ENCODE results near the gene PDGFD.

Gene PDGFD

DNA sequence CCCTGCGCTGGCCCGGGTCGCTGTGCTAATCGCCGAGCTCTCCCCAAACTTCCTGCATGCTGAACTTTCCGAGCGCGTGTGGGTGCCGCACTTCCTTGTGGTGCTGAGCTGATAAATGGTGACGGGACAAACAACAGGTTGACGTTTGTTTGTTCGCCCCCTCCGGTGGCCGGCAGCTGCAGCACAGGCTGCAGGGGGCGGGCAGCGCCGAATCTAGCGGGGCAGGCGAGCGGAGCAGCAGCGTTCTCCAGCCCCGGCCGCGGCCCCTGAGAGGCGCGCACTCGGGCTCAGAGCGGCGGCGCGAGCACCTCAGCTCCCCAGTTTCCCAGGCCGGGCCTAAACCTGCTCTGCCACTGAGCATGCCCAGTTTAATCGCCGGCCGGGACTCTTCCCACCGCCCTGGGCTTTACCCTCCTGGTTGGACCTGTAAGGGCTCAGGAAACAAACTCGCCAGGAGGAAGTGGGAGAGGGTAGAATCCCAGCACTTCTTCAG is at the start of gene PDGFD:
TSS of gene PDGFD (minus strand) at position 120 of the 493 bp plus-strand sequence.
- Mint-ChIP-seq H3K36me3 (ENCODE audit: low read depth) (no peaks in the 10 kb centered on the region), H3K27ac (no peak within 1 kb of the TSS), H3K9me3 (no peaks in the 10 kb centered on the region), H3K27me3 (ENCODE audit: low read depth) (peaks cover 33% of the 10 kb centered on the region), H3K4me3 (peak within 1 kb of the TSS; percentile 37), H3K4me1 (ENCODE audit: low read depth) (no peaks in the 10 kb centered on the region)

DNA sequence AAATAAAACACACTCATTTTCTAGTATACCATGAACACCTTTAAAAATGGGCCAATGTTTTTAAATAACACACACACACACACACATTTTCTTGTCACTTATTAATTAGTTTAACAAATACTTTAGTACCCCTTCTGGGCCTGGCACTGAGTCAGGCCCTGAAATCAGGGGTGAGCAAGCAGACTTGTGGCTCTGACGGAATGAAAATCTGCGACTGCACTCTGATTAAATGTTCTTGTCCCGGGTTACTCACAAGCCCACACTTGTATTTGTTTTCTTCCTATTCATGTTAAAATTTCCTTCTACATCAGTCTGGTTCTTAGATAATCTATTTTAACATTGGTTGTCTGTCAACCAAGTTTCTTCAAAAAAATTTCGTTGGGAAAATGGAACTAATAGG is 43.0 kb upstream of the PDGFD start:
- Mint-ChIP-seq H3K36me3 (ENCODE audit: low read depth) (no peaks in the 10 kb centered on the region), H3K27ac (no peak overlapping the region), H3K27me3 (ENCODE audit: low read depth) (no peaks in the 10 kb centered on the region), H3K9me3 (peaks cover 6% of the 10 kb centered on the region), H3K4me1 (ENCODE audit: low read depth) (no peaks in the 10 kb centered on the region), H3K4me3 (no peak overlapping the region)

GRCh38 chr11:104205838-104206237 is 41.9 kb upstream of the PDGFD start:
- no peaks in the 10 kb centered on the region for H3K9me3 Mint-ChIP-seq
- H3K4me1 Mint-ChIP-seq (ENCODE audit: low read depth) = no peaks in the 10 kb centered on the region
- no peak overlapping the region for H3K4me3 Mint-ChIP-seq
- no peaks in the 10 kb centered on the region for H3K27me3 Mint-ChIP-seq (ENCODE audit: low read depth)
- H3K36me3 Mint-ChIP-seq (ENCODE audit: low read depth) = no peaks in the 10 kb centered on the region
- H3K27ac Mint-ChIP-seq = no peak overlapping the region

DNA sequence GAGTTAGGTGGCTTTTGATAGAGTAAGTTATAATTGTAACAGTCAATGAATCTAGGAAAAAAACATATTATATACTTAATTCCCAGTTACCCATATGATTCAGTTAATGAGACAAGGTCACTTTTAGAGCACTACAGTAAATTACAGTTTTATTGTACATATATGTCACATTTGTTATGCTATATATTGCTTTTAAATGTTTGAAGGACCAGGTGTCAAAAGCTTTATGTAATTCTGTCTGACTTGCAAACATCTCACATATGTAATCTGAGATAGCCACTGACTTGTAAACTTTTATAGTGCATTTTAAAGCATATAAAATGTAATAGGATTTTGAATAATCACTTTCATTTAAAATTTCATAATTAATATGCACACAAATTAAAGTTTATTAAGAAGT is 36.7 kb upstream of the PDGFD start:
- no peaks in the 10 kb centered on the region for H3K27me3 Mint-ChIP-seq (ENCODE audit: low read depth)
- no peaks in the 10 kb centered on the region for H3K36me3 Mint-ChIP-seq (ENCODE audit: low read depth)
- H3K4me1 Mint-ChIP-seq (ENCODE audit: low read depth) = no peaks in the 10 kb centered on the region
- H3K9me3 Mint-ChIP-seq = no peaks in the 10 kb centered on the region
- no peak overlapping the region for H3K27ac Mint-ChIP-seq
- no peak overlapping the region for H3K4me3 Mint-ChIP-seq

DNA sequence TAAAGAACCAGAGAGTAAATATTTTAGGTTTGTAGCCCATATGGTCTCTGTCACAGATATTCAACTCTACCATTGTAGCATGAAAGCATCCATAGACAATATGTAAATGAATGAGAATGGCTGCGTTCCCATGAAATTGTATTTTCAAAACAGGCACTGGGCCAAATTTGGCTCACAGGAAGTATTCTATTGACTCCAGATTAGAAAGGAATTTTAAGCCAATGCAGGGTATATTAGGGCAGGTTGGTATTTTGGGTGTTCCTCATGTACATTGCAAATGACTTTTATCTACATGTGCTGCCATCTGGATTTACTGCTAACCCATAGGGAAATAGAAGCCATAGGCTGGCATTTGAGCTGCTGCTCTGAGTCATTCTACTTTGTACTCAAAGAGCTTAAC is 35.1 kb upstream of the PDGFD start:
- Mint-ChIP-seq H3K4me3 (no peak overlapping the region), H3K27ac (no peak overlapping the region), H3K36me3 (ENCODE audit: low read depth) (no peaks in the 10 kb centered on the region), H3K27me3 (ENCODE audit: low read depth) (no peaks in the 10 kb centered on the region), H3K4me1 (ENCODE audit: low read depth) (no peaks in the 10 kb centered on the region), H3K9me3 (no peaks in the 10 kb centered on the region)

- no peaks in the 10 kb centered on the region for H3K9me3 Mint-ChIP-seq
Observed at GRCh38 chr11:104198576-104198975, 34.6 kb upstream of the PDGFD start.

GRCh38 chr11:104191124-104191523 is 27.2 kb upstream of the PDGFD start:
- Mint-ChIP-seq H3K4me3 (no peak overlapping the region), H3K9me3 (no peaks in the 10 kb centered on the region), H3K27me3 (ENCODE audit: low read depth) (no peaks in the 10 kb centered on the region), H3K36me3 (ENCODE audit: low read depth) (no peaks in the 10 kb centered on the region), H3K27ac (no peak overlapping the region), H3K4me1 (ENCODE audit: low read depth) (no peaks in the 10 kb centered on the region)

More at GRCh38 chr11:104198576-104198975, 34.6 kb upstream of the PDGFD start:
- Mint-ChIP-seq H3K4me1 (ENCODE audit: low read depth) (no peaks in the 10 kb centered on the region), H3K27me3 (ENCODE audit: low read depth) (no peaks in the 10 kb centered on the region), H3K36me3 (ENCODE audit: low read depth) (no peaks in the 10 kb centered on the region), H3K4me3 (no peak overlapping the region), H3K27ac (no peak overlapping the region)

- Mint-ChIP-seq H3K9me3 (no peaks in the 10 kb centered on the region), H3K36me3 (ENCODE audit: low read depth) (no peaks in the 10 kb centered on the region), H3K4me3 (no peak overlapping the region), H3K27me3 (ENCODE audit: low read depth) (no peaks in the 10 kb centered on the region), H3K27ac (no peak overlapping the region), H3K4me1 (ENCODE audit: low read depth) (no peaks in the 10 kb centered on the region)
Observed at GRCh38 chr11:104183593-104183992, 19.6 kb upstream of the PDGFD start.

DNA sequence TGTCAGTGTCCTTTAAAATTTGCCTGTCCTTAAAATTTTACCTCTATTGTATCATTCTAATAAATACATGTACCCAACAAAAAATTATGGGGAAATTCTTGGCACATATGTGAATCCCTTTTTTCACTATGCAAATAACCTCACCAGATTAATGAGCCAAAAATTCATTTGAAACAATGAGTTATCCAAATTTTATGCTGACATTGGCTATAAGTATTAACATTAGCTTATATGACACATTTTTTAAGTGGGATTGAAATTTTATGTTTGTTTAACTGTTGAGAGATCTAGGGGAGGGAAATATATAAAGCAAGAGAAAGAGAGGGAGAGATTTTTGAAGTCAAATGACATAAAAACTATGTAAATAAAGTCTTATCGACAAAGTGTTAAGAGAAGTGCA is 11.8 kb upstream of the PDGFD start:
- H3K4me1 Mint-ChIP-seq (ENCODE audit: low read depth) = no peaks in the 10 kb centered on the region
- H3K27me3 Mint-ChIP-seq (ENCODE audit: low read depth) = no peaks in the 10 kb centered on the region
- H3K9me3 Mint-ChIP-seq = no peaks in the 10 kb centered on the region
- no peaks in the 10 kb centered on the region for H3K36me3 Mint-ChIP-seq (ENCODE audit: low read depth)
- H3K4me3 Mint-ChIP-seq = no peak overlapping the region
- no peak overlapping the region for H3K27ac Mint-ChIP-seq

DNA sequence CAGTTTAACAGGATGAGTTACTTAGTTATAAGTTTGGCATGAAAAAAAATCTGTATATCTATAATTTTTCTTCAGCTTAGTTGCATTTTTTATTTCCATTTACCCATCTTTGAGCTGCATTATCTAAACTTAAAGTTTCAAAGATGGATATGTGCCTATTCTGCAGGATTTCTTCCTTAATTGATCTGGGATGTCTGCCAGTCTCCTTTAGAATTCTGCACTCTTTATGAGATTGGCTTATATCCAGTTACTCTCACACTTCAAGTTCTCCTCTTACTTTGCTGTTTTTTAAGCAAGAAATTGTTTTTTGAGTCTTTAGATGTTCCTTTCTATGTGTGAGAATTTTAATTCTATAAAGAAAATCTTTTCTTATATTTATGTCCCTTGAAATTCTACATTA is 5.1 kb upstream of the PDGFD start:
- Mint-ChIP-seq H3K9me3 (no peaks in the 10 kb centered on the region), H3K36me3 (ENCODE audit: low read depth) (no peaks in the 10 kb centered on the region), H3K4me1 (ENCODE audit: low read depth) (no peaks in the 10 kb centered on the region), H3K27me3 (ENCODE audit: low read depth) (peaks cover 12% of the 10 kb centered on the region), H3K27ac (no peak overlapping the region), H3K4me3 (no peak overlapping the region)

- Mint-ChIP-seq H3K4me1 (ENCODE audit: low read depth) (no peaks in the 10 kb centered on the region), H3K36me3 (ENCODE audit: low read depth) (no peaks in the 10 kb centered on the region), H3K27ac (no peak overlapping the region), H3K27me3 (ENCODE audit: low read depth) (peaks cover 33% of the 10 kb centered on the region), H3K9me3 (no peaks in the 10 kb centered on the region), H3K4me3 (no peak overlapping the region)
Observed at GRCh38 chr11:104165014-104165413, 1.1 kb upstream of the PDGFD start.

- Mint-ChIP-seq H3K9me3 (no peaks in the 10 kb centered on the region), H3K4me1 (ENCODE audit: low read depth) (no peaks in the 10 kb centered on the region), H3K36me3 (ENCODE audit: low read depth) (no peaks in the 10 kb centered on the region), H3K4me3 (peak overlapping the region; percentile 37), H3K27ac (no peak overlapping the region), H3K27me3 (ENCODE audit: low read depth) (peaks cover 33% of the 10 kb centered on the region)
Observed at GRCh38 chr11:104163100-104164027, 583 bp downstream of the PDGFD start.

DNA sequence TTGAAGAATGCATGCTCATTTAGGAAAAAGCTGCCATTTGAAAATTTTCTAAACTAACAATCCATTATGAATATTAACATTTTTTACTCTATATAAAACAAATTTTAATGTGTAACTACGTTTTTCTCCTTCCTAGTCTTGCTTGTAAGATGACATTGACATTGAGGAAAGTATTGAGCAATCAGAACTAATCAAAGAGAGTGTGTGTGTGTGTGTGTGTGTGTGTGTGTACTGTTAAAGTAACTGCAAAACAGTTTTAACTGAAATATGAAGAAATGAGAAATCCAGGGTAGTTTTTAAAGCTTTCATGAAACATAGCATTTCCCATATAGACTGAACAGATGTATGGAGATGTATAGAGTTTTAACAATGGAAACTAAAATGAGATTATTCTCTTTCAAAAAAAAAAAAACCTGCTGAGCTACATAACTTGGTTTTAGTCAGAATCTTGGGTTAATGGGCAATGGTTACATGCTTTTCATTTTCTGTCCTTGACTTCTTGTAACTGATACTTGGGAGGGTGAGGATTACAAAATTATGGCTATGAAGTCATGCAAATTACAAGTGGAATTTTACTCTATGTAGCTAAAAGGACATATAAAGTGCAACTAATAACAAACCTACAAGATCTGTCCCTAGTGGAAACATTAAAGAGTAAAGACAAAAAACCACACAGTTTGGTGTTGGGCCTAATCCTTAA is 2.0 kb downstream of the PDGFD start:
- H3K4me3 Mint-ChIP-seq = no peak overlapping the region
- peaks cover 33% of the 10 kb centered on the region for H3K27me3 Mint-ChIP-seq (ENCODE audit: low read depth)
- no peaks in the 10 kb centered on the region for H3K36me3 Mint-ChIP-seq (ENCODE audit: low read depth)
- no peaks in the 10 kb centered on the region for H3K9me3 Mint-ChIP-seq
- H3K4me1 Mint-ChIP-seq (ENCODE audit: low read depth) = no peaks in the 10 kb centered on the region
- H3K27ac Mint-ChIP-seq = no peak overlapping the region

GRCh38 chr11:104159356-104159755 is 4.6 kb downstream of the PDGFD start:
- H3K4me3 Mint-ChIP-seq = no peak overlapping the region
- no peaks in the 10 kb centered on the region for H3K36me3 Mint-ChIP-seq (ENCODE audit: low read depth)
- no peaks in the 10 kb centered on the region for H3K9me3 Mint-ChIP-seq
- H3K27me3 Mint-ChIP-seq (ENCODE audit: low read depth) = peaks cover 22% of the 10 kb centered on the region
- no peaks in the 10 kb centered on the region for H3K4me1 Mint-ChIP-seq (ENCODE audit: low read depth)
- no peak overlapping the region for H3K27ac Mint-ChIP-seq

DNA sequence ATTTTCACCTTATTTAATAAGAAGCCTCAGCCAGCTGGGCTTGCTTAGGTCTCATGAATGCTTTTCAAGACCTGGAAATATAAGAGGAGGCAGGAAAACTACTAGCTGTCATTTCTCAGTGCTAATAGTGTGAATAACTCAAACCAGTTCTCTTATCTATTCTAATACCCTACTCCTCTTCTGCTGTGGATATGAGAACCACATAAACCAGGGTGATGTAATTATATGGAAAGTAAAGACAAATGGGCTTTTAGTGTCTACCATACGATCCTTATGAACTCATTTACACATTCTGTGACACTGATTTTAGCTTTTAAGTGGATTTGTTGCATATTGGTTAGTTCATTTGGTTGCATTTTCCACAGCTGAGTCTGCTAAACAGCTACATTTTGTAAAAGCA is 8.6 kb downstream of the PDGFD start:
- Mint-ChIP-seq H3K4me1 (ENCODE audit: low read depth) (no peaks in the 10 kb centered on the region), H3K36me3 (ENCODE audit: low read depth) (no peaks in the 10 kb centered on the region), H3K27ac (no peak overlapping the region), H3K4me3 (no peak overlapping the region), H3K27me3 (ENCODE audit: low read depth) (no peaks in the 10 kb centered on the region), H3K9me3 (no peaks in the 10 kb centered on the region)
